VCaP (cell line): ENCODE measurements around the gene MAEA.

ENCODE experiments used
- H3K27ac ChIP-seq: fragments of 450-650 bp; 2 replicates; pipeline ENCODE4 v1.5.1; 2017
- TF ChIP-seq, protein P1 (sequence below): fragments of 450-650 bp; conservative IDR thresholded peaks from 2 replicates; pipeline ENCODE4 v1.5.1; 2017; ENCODE audit warnings: mild to moderate bottlenecking, moderate library complexity

MAEA gene

DNA sequence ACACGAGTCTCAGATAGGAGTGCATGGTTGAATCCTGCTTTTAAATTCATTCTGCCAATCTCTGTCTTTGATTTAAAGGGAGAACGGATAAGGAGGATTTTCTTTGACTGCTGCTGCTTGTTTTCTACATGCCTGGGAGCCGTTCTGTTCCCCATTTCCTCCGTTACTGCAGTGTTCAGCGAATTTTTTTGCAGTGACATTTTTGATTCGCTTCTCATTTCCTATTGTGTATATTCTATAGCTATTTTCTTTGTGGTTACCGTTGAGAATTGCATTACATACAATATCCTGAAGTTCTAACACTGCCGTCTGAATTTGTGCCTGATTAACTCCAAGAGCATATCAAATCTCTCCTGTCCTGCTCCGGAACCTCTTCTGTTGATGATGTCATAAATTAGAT lies 14.8 kb upstream of the MAEA start:
- H3K27ac ChIP-seq, result no peak overlapping the region
- TF ChIP-seq, protein P1, sequence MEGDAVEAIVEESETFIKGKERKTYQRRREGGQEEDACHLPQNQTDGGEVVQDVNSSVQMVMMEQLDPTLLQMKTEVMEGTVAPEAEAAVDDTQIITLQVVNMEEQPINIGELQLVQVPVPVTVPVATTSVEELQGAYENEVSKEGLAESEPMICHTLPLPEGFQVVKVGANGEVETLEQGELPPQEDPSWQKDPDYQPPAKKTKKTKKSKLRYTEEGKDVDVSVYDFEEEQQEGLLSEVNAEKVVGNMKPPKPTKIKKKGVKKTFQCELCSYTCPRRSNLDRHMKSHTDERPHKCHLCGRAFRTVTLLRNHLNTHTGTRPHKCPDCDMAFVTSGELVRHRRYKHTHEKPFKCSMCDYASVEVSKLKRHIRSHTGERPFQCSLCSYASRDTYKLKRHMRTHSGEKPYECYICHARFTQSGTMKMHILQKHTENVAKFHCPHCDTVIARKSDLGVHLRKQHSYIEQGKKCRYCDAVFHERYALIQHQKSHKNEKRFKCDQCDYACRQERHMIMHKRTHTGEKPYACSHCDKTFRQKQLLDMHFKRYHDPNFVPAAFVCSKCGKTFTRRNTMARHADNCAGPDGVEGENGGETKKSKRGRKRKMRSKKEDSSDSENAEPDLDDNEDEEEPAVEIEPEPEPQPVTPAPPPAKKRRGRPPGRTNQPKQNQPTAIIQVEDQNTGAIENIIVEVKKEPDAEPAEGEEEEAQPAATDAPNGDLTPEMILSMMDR, result no peak

DNA sequence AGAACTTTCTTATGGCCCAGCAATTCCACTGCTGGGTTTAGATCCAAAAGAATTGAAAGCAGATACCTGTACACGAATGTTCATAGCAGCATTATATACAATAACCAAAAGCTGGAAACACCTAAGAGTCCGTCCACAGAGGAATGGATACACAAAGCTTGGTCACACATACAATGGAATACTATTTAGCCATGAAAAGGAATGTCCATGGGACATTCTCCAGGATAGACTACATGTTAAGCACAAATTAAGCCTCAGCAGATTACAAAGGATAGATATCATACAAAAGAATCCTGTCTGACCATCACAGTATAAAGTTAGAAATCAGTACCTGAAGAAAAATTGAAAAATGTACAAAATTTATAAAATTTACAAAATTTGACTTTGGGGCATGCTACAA lies 12.7 kb upstream of the MAEA start:
- TF ChIP-seq, protein P1, result no peak
- H3K27ac ChIP-seq, result no peak overlapping the region

DNA sequence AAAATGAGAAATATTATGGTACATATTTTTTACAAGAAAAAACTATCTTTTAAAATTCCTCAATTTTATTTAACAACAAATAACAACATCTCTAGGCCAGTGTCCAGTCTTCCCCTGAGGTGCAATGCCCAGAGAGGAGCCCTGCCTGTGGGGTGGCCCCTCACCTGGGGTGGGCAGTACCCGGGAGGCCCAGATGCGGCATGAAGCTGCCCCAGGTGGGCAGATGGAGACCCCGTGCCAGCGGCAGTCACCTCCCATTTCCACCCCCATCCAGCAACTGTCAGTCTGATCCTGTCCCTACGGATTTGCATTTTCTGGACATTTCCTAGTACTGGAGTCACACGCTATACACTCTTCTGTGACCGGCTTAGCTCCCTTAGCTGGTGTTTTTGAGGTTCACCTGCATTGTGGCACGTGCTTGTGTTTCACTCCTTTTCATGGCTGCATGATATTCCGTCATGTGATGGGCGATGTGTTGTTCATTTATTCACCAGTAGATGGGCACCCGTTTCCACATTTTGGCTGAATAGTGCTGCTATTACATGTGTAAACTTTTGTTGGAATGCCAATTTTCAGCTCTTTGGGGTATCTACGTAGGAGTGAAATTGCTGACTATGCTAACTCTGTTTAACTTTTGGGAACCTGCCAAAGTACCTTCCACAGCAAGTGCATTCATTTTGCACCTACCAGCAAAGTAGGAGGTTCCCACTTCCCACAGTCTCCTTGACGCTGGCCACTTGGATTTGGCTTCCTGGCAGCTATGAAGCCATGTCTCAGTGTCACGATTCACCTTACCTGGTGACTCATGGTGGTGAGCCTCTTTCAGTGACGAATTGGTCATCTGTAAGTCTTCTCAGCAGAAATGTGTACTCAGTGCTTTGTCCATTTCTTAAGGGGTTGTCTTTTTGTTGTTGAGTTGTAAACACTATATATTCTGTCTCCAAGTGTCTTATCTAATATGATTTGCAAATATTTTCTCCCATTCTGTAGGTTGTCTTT lies 11.7 kb upstream of the MAEA start:
- TF ChIP-seq, protein P1, result no peak
- no peak overlapping the region for H3K27ac ChIP-seq

DNA sequence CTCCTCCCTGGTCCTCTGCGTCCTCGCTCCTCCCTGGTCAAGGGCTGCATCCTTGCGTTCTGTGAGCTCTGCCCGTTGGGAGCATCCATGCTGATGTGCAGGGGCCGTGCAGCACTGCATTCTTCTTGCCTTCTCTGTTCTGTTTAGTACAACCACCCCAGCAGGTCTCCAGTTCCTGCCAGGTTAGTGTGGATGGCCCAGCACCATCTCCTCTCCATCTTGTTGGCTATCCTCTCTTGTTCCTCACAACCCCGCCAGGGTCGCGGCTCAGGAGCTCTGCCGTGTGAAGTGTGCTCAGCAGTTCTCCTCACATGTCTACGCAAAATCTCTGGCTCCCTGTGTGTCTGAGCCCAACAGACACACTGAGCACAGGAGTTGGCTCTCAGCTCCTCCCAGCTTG lies 10.4 kb upstream of the MAEA start:
- TF ChIP-seq, protein P1, result no peak
- H3K27ac ChIP-seq, result no peak overlapping the region

DNA sequence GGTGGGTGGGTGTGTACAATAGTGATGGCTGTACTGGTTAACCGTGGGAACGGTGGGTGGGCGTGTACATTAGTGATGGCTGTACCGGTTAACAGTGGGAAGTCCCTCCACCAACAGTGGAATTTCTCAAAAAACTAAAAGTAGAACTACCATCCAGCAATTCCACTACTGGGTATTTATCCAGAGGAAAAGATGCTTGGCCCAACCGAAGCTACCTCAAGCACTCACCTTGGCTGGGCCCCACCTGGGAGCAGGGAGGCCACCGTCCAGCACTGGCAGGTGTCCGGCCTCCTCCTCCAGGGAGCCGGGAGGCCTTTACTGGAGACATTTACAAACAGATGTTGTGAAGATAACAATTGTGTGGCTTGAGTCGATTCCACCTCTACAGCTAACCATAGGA lies 6.0 kb upstream of the MAEA start:
- TF ChIP-seq, protein P1, result no peak
- H3K27ac ChIP-seq, result no peak overlapping the region

DNA sequence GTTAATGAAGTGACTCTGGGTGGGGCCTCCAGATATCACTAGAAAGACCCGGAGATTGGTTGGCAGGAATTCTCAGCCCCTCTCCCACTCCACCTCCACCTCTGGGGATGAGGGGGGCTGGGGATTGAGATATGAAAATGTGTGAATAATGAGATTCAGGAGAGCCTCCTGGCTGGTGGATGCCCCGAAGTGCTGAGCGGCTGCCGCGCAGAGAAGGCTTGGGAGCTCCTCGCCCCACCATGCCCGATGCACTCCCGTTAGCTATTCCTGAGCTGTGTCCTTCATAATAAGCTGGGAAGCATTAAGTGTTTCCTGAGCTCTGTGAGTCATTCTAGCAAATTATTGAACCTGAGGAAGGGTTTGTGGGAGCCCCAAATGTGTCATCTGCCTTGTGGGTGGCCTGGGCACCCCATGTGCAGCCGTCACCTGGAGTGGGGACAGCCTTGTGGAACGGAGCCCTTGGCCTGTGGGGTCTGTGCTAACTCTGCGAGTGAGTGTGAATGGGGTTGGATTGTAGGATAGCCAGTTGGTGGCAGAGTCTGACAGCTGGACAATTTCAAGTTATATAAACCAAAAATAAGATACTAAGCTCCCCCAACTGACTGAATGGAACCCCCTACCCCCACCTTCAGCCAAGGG lies 4.4 kb upstream of the MAEA start:
- TF ChIP-seq, protein P1, result no peak
- H3K27ac ChIP-seq, result no peak overlapping the region

DNA sequence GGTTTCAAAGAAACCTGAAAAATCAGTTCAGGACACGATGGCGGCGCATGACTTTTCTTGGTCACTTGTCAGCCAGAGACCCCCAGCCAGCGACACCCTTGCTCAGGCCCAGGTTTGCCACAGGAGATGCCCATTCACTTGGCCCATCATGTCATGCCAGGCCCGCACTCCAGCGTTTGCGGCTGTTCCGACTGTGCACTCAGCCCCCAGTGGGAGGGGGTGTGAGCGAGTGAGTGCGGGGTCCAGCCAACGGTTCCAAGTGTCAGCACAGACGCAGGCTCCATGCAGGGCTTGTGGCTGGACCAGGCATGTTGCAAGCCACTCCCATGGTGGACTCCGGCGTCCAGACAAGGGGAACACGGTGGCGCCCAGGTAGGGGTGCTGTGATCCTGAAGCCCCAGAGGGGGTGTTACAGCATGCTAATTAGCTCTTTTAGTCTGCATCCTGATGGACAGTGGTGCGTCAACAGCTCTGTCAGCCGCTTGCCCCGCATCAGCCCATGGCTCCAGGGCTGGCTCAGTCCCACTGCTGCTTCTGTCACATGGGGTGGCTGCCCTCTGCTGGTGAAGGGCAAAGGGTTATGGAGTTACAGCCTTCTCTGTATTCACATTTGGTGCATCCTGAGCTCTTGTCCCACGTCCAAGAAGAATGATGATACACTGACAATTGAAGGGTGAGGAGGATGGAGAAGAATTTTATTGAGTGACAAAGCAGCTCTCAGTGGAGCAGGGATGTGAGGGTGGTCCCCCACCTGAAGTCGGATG lies 3.7 kb upstream of the MAEA start:
- no peak overlapping the region for H3K27ac ChIP-seq
- TF ChIP-seq, protein P1, result no peak
